ENCODE measurements around the gene SPEG. TPM values are rescaled to one million over a fixed set of nuclear protein-coding genes. Genes with fewer than 3 reads are reported as not detected.

SPEG gene
- polyA plus RNA-seq, 3 donors = not detected

- H3K27ac ChIP-seq (ENCODE audit: low read depth in 1 of 2, low read length in 2 of 2) = no peak overlapping the region
- H3K36me3 ChIP-seq (replicated peaks in 1 of 2; ENCODE audit: control insufficient read depth in 1 of 2, insufficient read depth in 2 of 2, low read length in 2 of 2) = no peaks in the 10 kb centered on the region
- H3K27me3 ChIP-seq (ENCODE audit: control insufficient read depth in 2 of 2, insufficient read depth in 2 of 2, low read length in 2 of 2) = peaks cover 52 to 83% of the 10 kb centered on the region in 2 donors
- no peaks in the 10 kb centered on the region for H4K20me1 ChIP-seq (ENCODE audit: insufficient read depth, low read length)
- H2AFZ ChIP-seq (ENCODE audit: insufficient read depth, low read depth, low read length, poor library complexity, severe bottlenecking) = no peak overlapping the region
- H3K4me2 ChIP-seq (replicated peaks; ENCODE audit: extremely low read depth, low read length, poor library complexity, severe bottlenecking) = no peak overlapping the region
- H3K9me3 Mint-ChIP-seq = peaks cover 0 to 9% (median 2%) of the 10 kb centered on the region in 7 donors
- no peak overlapping the region for H3K4me3 ChIP-seq (replicated peaks in 1 of 3; ENCODE audit: low read depth in 2 of 3, low read length in 3 of 3)
- no peaks in the 10 kb centered on the region for H3K79me2 ChIP-seq (ENCODE audit: insufficient read depth, low read length)
- intact Hi-C loops (cut with micrococcal nuclease) = loop anchor here in 1 of 2 donors (5.0 kb wide), 2 partner anchors 33 to 63 kb away; no protein-coding TSS in a partner anchor
- no peak for DNase-seq
- peaks cover 2% of the 10 kb centered on the region for H3K4me1 Mint-ChIP-seq
- H3K27ac Mint-ChIP-seq = no peak overlapping the region
- H3K9me3 ChIP-seq (replicated peaks in 1 of 2; ENCODE audit: control insufficient read depth in 1 of 2, insufficient read depth in 1 of 2, low read length in 2 of 2) = peaks cover 0 to 14% of the 10 kb centered on the region in 2 donors
- no CpG with 5 or more reads among the region's 2 CpGs for WGBS (ENCODE audit: insufficient coverage)
- no peak for TF ChIP-seq CTCF (IDR thresholded peaks at IDR 0.05)
- H3K27me3 Mint-ChIP-seq (ENCODE audit: low read depth in 3 of 3) = peaks cover 79 to 97% (median 88%) of the 10 kb centered on the region in 3 donors
- no peak overlapping the region for H3K9ac ChIP-seq (ENCODE audit: insufficient read depth, low read length, poor library complexity, severe bottlenecking)
- no peak overlapping the region for H3K4me3 Mint-ChIP-seq
- H3K4me1 ChIP-seq (ENCODE audit: control insufficient read depth in 1 of 2, insufficient read depth in 2 of 2, low read length in 2 of 2) = no peaks in the 10 kb centered on the region
- H3K36me3 Mint-ChIP-seq = peaks cover 0 to 6% of the 10 kb centered on the region in 2 donors
Observed at GRCh38 chr2:219524817-219525216, 90.2 kb downstream of the SPEG start.

GRCh38 chr2:219525533-219526232 lies 91.0 kb downstream of the SPEG start:
- DNase-seq = no peak
- H3K27ac ChIP-seq (ENCODE audit: low read depth in 1 of 2, low read length in 2 of 2) = no peak overlapping the region
- no peaks in the 10 kb centered on the region for H3K36me3 ChIP-seq (replicated peaks in 1 of 2; ENCODE audit: control insufficient read depth in 1 of 2, insufficient read depth in 2 of 2, low read length in 2 of 2)
- H2AFZ ChIP-seq (ENCODE audit: insufficient read depth, low read depth, low read length, poor library complexity, severe bottlenecking) = no peak overlapping the region
- H3K4me2 ChIP-seq (replicated peaks; ENCODE audit: extremely low read depth, low read length, poor library complexity, severe bottlenecking) = no peak overlapping the region
- peaks cover 0 to 9% (median 2%) of the 10 kb centered on the region in 7 donors for H3K9me3 Mint-ChIP-seq
- peaks cover 0 to 14% of the 10 kb centered on the region in 2 donors for H3K9me3 ChIP-seq (replicated peaks in 1 of 2; ENCODE audit: control insufficient read depth in 1 of 2, insufficient read depth in 1 of 2, low read length in 2 of 2)
- WGBS (ENCODE audit: insufficient coverage) = 67% methylated on average over 6 of the region's 9 CpGs
- H3K27ac Mint-ChIP-seq = no peak overlapping the region
- peaks cover 2% of the 10 kb centered on the region for H3K4me1 Mint-ChIP-seq
- H3K9ac ChIP-seq (ENCODE audit: insufficient read depth, low read length, poor library complexity, severe bottlenecking) = no peak overlapping the region
- peak overlapping the region in 1 of 2 donors; percentile 19 for H3K4me3 Mint-ChIP-seq
- H3K79me2 ChIP-seq (ENCODE audit: insufficient read depth, low read length) = no peaks in the 10 kb centered on the region
- intact Hi-C loops (cut with micrococcal nuclease) = loop anchor here in 1 of 2 donors (2.0 to 5.0 kb wide), 3 partner anchors 33 to 123 kb away; no protein-coding TSS in a partner anchor
- no peak overlapping the region for H3K4me3 ChIP-seq (replicated peaks in 1 of 3; ENCODE audit: low read depth in 2 of 3, low read length in 3 of 3)
- no peaks in the 10 kb centered on the region for H4K20me1 ChIP-seq (ENCODE audit: insufficient read depth, low read length)
- no peaks in the 10 kb centered on the region for H3K4me1 ChIP-seq (ENCODE audit: control insufficient read depth in 1 of 2, insufficient read depth in 2 of 2, low read length in 2 of 2)
- TF ChIP-seq CTCF (IDR thresholded peaks at IDR 0.05) = no peak
- peaks cover 0 to 6% of the 10 kb centered on the region in 2 donors for H3K36me3 Mint-ChIP-seq
- H3K27me3 ChIP-seq (ENCODE audit: control insufficient read depth in 2 of 2, insufficient read depth in 2 of 2, low read length in 2 of 2) = peaks cover 50 to 78% of the 10 kb centered on the region in 2 donors
- peaks cover 79 to 97% (median 90%) of the 10 kb centered on the region in 3 donors for H3K27me3 Mint-ChIP-seq (ENCODE audit: low read depth in 3 of 3)
